Endothelial cell of umbilical vein (primary cell): ENCODE results near the gene WDFY3. TPM values are rescaled to one million over a fixed set of nuclear protein-coding genes. Genes with fewer than 3 reads are reported as not detected.

ENCODE experiments used
- BruUV-seq: library from RNA; stranded (reverse); fragments of 400-500 nt; replicated peaks from 2 replicates; lab custom pipeline; 2021; lab: Mats Ljungman, UMichigan
- CTCF ChIA-PET: fragments of 300-600, 350-600 bp; sonication (Branson Sonifier 250); formaldehyde crosslinking; loops from one replicate; lab custom pipeline; 2021; ENCODE audit warnings: antibody characterized with exemption, inconsistent platforms; lab: Charles Lee
- POLR2A ChIA-PET: fragments of 300-600, 350-600 bp; sonication (Branson Sonifier 250); formaldehyde crosslinking; loops from one replicate; lab custom pipeline; 2021; ENCODE audit warnings: antibody characterized with exemption, inconsistent platforms; lab: Charles Lee
- DNase-seq: peaks from one replicate; pipeline ENCODE4 v3.0.0-alpha.2; 2011; ENCODE audit warnings: low read depth, low spot score
- FAIRE-seq: peaks from 2 replicates; lab custom pipeline; 2011; peaks lifted over from hg19 to GRCh38; lab: Jason Lieb, UNC
- H2AFZ ChIP-seq: 2 replicates; pipeline ENCODE4 v1.6.0; 2012; ENCODE audit warnings: low read depth, low read length, control low read depth, inconsistent platforms
- H3K27ac ChIP-seq: 2 replicates; pipeline ENCODE4 v1.5.1; 2011; ENCODE audit warnings: low read depth, mild to moderate bottlenecking, control low read depth, low read length, moderate library complexity; ENCODE audit not compliant: insufficient read depth
- H3K27me3 ChIP-seq, 2 experiments: 2 replicates each; pipeline versions ENCODE4 v1.6.0 to v1.6.1; 2011; ENCODE audit warnings: low read length in 2 of 2, mixed read lengths in 1 of 2; ENCODE audit not compliant: control insufficient read depth in 2 of 2, insufficient read depth in 2 of 2
- H3K36me3 ChIP-seq, 2 experiments: 2 replicates in 1 of 2; 3 replicates in 1 of 2; pipeline ENCODE4 v1.5.1; 2011; ENCODE audit warnings: low read length in 2 of 2, mild to moderate bottlenecking in 1 of 2, moderate library complexity in 1 of 2; ENCODE audit not compliant: control insufficient read depth in 2 of 2, insufficient read depth in 2 of 2; ENCODE audit errors: extremely low read depth in 1 of 2
- H3K4me1 ChIP-seq: 3 replicates; pipeline ENCODE4 v1.5.1; 2011; ENCODE audit warnings: mild to moderate bottlenecking, low read length; ENCODE audit not compliant: control insufficient read depth, insufficient read depth; ENCODE audit errors: extremely low read depth
- H3K4me2 ChIP-seq: 2 replicates; pipeline ENCODE4 v1.6.1; 2011; ENCODE audit warnings: low read length, control low read depth, mixed read lengths; ENCODE audit not compliant: insufficient read depth
- H3K4me3 ChIP-seq, 3 experiments: fragments of 200-600 bp in 1 of 3; sonication (generic), shearing (Covaris generic) in 1 of 3; replicated peaks in 1 of 3; 2 replicates each; pipeline ENCODE4 v1.5.1; 2011 to 2016; ENCODE audit warnings: control low read depth in 3 of 3, low read length in 3 of 3, mild to moderate bottlenecking in 2 of 3, inconsistent platforms in 1 of 3, low read depth in 1 of 3, moderate library complexity in 1 of 3; ENCODE audit not compliant: insufficient read depth in 1 of 3
- H3K79me2 ChIP-seq: 2 replicates; pipeline ENCODE4 v1.6.0; 2012; ENCODE audit warnings: low read length, inconsistent platforms; ENCODE audit not compliant: control insufficient read depth, insufficient read depth
- H3K9ac ChIP-seq: replicated peaks from 2 replicates; pipeline ENCODE3; 2011; ENCODE audit warnings: low read length, control low read depth; ENCODE audit not compliant: insufficient read depth; ENCODE audit errors: extremely low read depth
- H3K9me1 ChIP-seq: replicated peaks from 3 replicates; pipeline ENCODE4 v1.6.0; 2011; ENCODE audit warnings: mild to moderate bottlenecking, low read length; ENCODE audit not compliant: control insufficient read depth, insufficient read depth; ENCODE audit errors: extremely low read depth
- H3K9me3 ChIP-seq: replicated peaks from 2 replicates; pipeline ENCODE4 v1.5.1; 2012; ENCODE audit warnings: low read length, inconsistent platforms; ENCODE audit not compliant: control insufficient read depth, insufficient read depth
- H4K20me1 ChIP-seq: replicated peaks from 2 replicates; pipeline ENCODE3; 2011; ENCODE audit warnings: mild to moderate bottlenecking, low read length; ENCODE audit not compliant: control insufficient read depth, insufficient read depth; ENCODE audit errors: extremely low read depth
- CTCF ChIP-seq, 2 donors: IDR thresholded peaks; 1 replicate in 1 of 2; 2 replicates in 1 of 2; pipeline ENCODE4 v1.5.1; 2011; ENCODE audit warnings: low read length in 2 of 2, mild to moderate bottlenecking in 2 of 2, moderate library complexity in 2 of 2, control low read depth in 1 of 2, inconsistent platforms in 1 of 2, low read depth in 1 of 2; ENCODE audit not compliant: insufficient read depth in 1 of 2; ENCODE audit errors: extremely low read depth in 1 of 2
- EZH2 ChIP-seq: IDR thresholded peaks from 2 replicates; pipeline ENCODE4 v1.6.1; 2012; ENCODE audit warnings: borderline replicate concordance, low read depth, mild to moderate bottlenecking, moderate library complexity, low read length, inconsistent platforms; ENCODE audit not compliant: severe bottlenecking
- FOS ChIP-seq: IDR thresholded peaks from 2 replicates; pipeline ENCODE4 v1.6.1; 2011; ENCODE audit warnings: mild to moderate bottlenecking, low read length, moderate library complexity, borderline replicate concordance; ENCODE audit not compliant: insufficient read depth
- GATA2 ChIP-seq: IDR thresholded peaks from 2 replicates; pipeline ENCODE4 v1.7.0; 2011; ENCODE audit warnings: low read depth, mild to moderate bottlenecking, moderate library complexity, mixed read lengths, low read length; ENCODE audit not compliant: insufficient read length, insufficient read depth
- JUN ChIP-seq: IDR thresholded peaks from 2 replicates; pipeline ENCODE4 v1.6.1; 2011; ENCODE audit warnings: borderline replicate concordance, low read depth; ENCODE audit not compliant: insufficient read length, insufficient read depth
- MAX ChIP-seq: IDR thresholded peaks from 2 replicates; pipeline ENCODE4 v1.6.1; 2011; ENCODE audit not compliant: insufficient read depth, insufficient read length
- MYC ChIP-seq: IDR thresholded peaks from one replicate; pipeline ENCODE4 v1.6.1; 2011; ENCODE audit warnings: mild to moderate bottlenecking, low read depth, low read length
- POLR2A ChIP-seq: IDR thresholded peaks from 2 replicates; pipeline ENCODE4 v1.6.1; 2012; ENCODE audit warnings: low read depth, mild to moderate bottlenecking, control low read depth, low read length
- POLR2AphosphoS5 ChIP-seq: IDR thresholded peaks from 2 replicates; pipeline ENCODE4 v1.6.1; 2012; ENCODE audit warnings: low read depth, mild to moderate bottlenecking, control low read depth, low read length, moderate library complexity; ENCODE audit not compliant: insufficient read depth
- dilution Hi-C: fragments of 300-500 bp; cut with MboI; formaldehyde crosslinking; loops from one replicate; pipeline ENCODE4 v1.15.0; 2019; ENCODE audit warnings: low sequenced_read_pairs; ENCODE audit not compliant: extremely low pct_ligation_motif_present
- intact Hi-C: fragments of 100-400 bp; cut with micrococcal nuclease; formaldehyde crosslinking; loops from one replicate; pipeline ENCODE4 v1.10.0; 2022
- polyA plus RNA-seq, 4 experiments: library from polyadenylated mRNA; depleted of rRNA in 3 of 4; stranded (reverse) in 3 of 4; unstranded in 1 of 4; fragments of >200 nt; gene quantifications; 2 replicates each; pipeline versions ENCODE4 v1.2.1 to v1.2.3, GENCODE V29; 2011 to 2012; ENCODE audit warnings: missing spikeins in 1 of 4
- total RNA-seq: library from RNA; stranded (reverse); gene quantifications from 2 replicates; pipeline ENCODE4 v1.2.3, GENCODE V29; 2021

WDFY3 gene
- total and polyA plus RNA-seq, 2 donors (not counting 3 experiments of a cell fraction or from before 2014, with no cell fraction given), result 37.0 to 113 TPM

GRCh38 chr4:84644087-84644486 is 322.4 kb downstream of the WDFY3 start:
- no peak for FAIRE-seq
- Histone ChIP-seq H3K27me3 (peaks cover 0 to 4% of the 10 kb centered on the region in 2 experiments), H3K79me2 (no peaks in the 10 kb centered on the region), H4K20me1 (no peaks in the 10 kb centered on the region), H3K9me1 (no peaks in the 10 kb centered on the region), H3K9me3 (no peaks in the 10 kb centered on the region), H3K4me2 (no peak overlapping the region), H3K9ac (no peak overlapping the region), H3K4me3 (no peak overlapping the region), H3K36me3 (no peaks in the 10 kb centered on the region), H3K27ac (no peak overlapping the region), H2AFZ (no peak overlapping the region), H3K4me1 (no peaks in the 10 kb centered on the region)
- no TSS peak for BruUV-seq
- dilution Hi-C loops (no loop called here), intact Hi-C loops (no loop called here)
- ChIA-PET POLR2A (no interaction called here), CTCF (no interaction called here)
- TF ChIP-seq MYC (no peak), EZH2 (no peak)
- DNase-seq, result no peak

- POLR2A ChIA-PET, result no interaction called here
- no peak overlapping the region for H3K4me3 ChIP-seq
- dilution Hi-C loops, result no loop called here
- H2AFZ ChIP-seq, result no peak overlapping the region
- H3K4me2 ChIP-seq, result no peak overlapping the region
- no peaks in the 10 kb centered on the region for H3K9me3 ChIP-seq
- CTCF ChIA-PET, result interaction anchor here (1.3 kb wide), 1 partner anchor 22 kb away, joined by 3 read pairs; no protein-coding TSS in a partner anchor
- H3K36me3 ChIP-seq, result no peaks in the 10 kb centered on the region
- H3K9ac ChIP-seq, result no peak overlapping the region
- H3K4me1 ChIP-seq, result no peaks in the 10 kb centered on the region
- DNase-seq (no peak), FAIRE-seq (no peak)
- TF ChIP-seq POLR2AphosphoS5 (no peak), FOS (no peak), MAX (no peak), POLR2A (no peak), CTCF (IDR thresholded peaks at IDR 0.05; ENCODE audit: extremely low read depth in 1 of 2, insufficient read depth in 1 of 2, low read depth in 1 of 2, low read length in 2 of 2) (no peak), JUN (no peak), GATA2 (no peak), MYC (no peak), EZH2 (no peak)
- no peaks in the 10 kb centered on the region for H4K20me1 ChIP-seq
- no peaks in the 10 kb centered on the region for H3K79me2 ChIP-seq
- intact Hi-C loops, result no loop called here
- H3K27me3 ChIP-seq, result peaks cover 0 to 3% of the 10 kb centered on the region in 2 experiments
- BruUV-seq, result no TSS peak
- H3K27ac ChIP-seq, result no peak overlapping the region
- no peaks in the 10 kb centered on the region for H3K9me1 ChIP-seq
These were observed 327.3 kb downstream of the WDFY3 start for GRCh38 chr4:84639145-84639544.
